Superior temporal gyrus (tissue), 1 donor: ENCODE data around the gene SLC22A14.
"Not testable (repeated sequence)": the region's sequence is repeated elsewhere in the genome, so short reads cannot be mapped to it uniquely, and the experiment has no call there.

Experiments used
- DNase-seq: peaks from one replicate; pipeline ENCODE4 v3.0.0-alpha.2; 2016; ENCODE audit errors: extremely low spot score

SLC22A14 gene

DNA sequence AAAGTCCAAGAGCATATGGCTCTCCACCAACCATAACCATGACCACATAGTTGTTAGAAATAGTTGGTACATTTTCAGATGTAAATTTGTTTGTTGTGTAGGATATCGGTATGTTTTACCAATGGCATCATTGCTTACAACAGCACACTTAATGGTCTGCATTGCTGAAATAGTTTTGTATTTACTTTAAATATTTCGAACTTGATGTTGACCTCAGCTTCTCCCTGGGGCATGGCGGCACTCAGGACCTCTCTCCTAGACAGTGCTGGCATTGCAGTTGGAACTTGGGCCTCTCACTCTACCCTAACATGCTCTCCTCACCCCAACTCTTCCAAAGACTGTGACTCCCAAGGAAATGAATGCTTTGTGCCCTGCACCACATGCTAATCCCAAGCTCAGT lies 11.5 kb upstream of the SLC22A14 start:
- no peak for DNase-seq

DNA sequence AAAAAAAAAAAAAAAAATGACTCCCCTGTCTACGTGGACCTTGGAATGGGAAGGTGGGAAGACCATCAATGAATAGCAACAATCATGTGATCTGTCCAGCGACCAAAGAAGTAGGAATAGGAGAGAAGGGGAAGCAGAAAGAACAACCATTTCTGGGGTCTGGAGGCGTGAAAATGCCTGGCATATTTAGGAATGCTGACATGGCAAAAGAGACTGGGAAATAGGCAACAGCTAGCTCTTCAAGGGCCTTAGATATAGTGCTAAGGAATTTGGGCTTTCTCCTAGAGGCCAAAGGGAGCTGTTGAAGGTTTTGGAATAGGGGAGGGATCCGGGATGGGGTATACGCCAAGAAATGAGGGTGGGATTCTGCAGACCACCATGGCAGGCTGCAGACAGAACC lies 10.5 kb upstream of the SLC22A14 start:
- no peak for DNase-seq

DNA sequence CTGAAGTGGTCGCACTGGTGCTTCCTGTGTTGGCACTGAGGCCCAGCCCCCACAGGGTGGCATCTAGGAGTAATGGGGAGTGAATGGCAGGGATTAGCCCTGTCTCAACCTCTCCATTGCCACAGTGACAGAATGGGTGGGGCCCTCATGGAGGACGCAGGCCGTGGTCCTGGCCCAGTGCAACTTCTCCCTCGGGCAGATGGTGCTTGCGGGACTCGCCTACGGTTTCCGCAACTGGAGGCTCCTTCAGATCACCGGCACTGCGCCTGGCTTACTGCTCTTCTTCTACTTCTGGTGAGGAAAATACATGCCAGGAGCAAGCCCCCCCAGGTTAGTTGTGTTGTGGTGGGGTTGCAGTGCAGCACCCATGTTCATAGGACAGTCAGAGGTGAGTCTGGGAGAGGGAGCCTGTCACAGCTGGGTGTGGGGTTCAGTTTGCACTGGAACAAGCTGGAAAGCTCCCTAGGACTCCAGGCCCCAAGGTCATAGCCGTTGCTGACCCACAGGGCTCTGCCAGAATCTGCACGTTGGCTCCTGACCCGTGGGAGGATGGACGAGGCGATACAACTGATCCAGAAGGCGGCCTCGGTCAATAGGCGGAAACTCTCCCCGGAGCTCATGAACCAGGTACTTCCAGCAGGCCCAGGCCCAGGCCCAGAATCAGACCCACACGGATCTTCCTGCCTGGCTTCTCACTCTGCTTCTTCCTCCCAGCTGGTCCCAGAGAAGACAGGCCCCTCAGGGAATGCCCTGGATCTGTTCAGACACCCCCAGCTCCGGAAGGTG lies 7.0 kb upstream of the SLC22A14 start:
- DNase-seq, result no peak

DNA sequence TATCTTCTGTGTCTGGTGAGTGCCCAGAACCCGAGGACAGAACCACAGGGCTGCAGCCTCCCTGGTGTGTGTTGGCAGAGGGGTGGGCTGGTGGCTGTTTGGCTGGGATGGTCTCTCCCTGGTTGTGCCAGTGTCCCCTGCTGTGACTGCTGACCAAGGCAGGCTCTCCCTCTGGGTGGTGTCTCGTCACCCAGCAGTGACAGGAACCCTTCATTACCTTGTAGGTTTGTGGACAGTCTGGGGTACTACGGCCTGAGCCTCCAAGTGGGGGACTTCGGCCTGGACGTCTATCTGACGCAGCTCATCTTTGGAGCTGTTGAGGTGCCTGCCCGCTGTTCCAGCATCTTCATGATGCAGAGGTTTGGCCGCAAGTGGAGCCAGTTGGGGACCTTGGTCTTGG lies 6.4 kb upstream of the SLC22A14 start:
- DNase-seq, result no peak

DNA sequence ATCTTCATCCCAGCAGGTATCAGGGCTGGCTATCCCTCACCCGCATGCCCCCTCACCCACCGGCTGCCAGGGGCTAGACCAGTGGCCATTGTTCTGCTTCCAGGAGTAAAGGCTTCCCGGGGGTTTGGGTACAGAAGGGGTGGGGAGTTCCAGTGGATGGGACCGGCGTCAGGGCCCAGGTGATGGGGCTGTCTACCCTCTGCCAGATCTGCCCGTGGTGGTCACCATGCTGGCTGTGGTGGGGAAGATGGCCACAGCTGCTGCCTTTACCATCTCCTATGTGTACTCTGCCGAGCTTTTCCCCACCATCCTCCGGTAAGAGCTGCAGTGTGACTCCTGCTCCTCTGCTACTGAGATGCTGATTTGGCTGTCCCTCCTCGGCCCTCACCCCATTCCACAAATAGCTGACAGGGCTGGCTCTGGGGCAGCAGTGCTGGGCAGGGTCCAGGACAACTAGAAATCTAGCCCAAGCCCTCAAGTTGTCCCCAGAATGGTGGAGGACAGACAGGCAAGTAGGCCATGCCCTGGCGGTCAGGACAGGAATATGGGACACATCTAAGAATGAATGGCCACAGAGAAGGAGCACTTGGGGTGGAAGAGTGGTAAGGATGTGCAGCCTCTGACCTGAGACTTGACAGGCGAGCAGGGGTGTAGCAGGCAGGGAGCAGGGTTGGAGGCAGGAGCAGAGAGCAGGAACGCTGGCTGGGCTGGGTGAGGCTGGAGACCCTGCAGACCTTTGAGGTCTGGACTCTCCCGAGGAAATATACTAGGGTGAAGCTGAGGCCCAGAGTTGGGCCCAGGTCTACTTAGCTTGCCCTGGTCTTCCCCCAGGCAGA lies 5.8 kb upstream of the SLC22A14 start:
- DNase-seq, result no peak

DNA sequence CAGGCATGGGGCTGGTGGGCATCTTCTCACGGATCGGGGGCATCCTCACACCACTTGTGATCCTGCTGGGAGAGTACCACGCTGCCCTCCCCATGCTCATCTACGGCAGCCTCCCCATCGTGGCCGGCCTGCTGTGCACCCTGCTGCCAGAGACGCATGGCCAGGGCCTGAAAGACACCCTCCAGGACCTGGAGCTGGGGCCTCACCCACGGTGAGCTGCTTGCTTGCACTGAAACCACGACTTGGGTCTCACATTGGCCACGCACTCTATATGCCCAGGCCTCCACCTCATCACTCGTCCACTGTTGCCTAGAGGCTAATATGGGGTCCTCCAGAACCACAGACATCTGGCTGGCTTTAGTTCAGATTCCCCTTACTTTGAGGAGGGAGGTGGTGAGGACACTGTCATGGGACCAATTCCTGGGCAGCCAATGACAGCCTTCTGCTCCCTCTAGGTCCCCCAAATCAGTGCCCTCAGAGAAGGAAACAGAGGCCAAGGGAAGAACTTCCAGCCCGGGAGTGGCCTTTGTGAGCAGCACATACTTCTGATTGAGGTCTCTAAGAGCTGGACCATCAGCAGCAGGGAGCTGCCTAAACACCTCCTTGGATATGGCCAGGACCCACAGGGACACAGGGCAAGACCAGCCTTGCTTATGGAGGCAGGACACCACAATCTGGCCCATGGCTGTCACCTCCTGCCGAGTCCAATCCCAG lies 5.0 kb upstream of the SLC22A14 start:
- DNase-seq, result no peak

DNA sequence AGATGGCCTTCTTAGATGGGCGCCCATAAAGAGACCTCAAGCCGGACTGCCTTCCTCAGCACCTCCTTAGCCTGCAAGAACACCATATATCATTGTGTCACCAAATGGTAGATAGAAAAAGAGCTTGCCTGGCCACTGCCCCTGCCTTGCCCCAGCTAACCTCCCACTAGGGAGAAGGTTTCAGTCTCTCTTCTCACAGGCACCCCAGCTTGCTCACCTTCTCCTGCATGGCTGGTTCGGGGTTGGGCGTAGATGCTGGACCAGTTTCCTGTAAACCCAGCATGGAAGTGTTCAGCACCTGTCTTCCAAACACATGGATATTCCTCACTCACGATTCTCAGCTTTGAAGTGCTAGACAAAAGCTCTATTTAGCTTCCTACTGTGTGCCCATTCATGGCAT lies 3.3 kb upstream of the SLC22A14 start:
- DNase-seq, result no peak

DNA sequence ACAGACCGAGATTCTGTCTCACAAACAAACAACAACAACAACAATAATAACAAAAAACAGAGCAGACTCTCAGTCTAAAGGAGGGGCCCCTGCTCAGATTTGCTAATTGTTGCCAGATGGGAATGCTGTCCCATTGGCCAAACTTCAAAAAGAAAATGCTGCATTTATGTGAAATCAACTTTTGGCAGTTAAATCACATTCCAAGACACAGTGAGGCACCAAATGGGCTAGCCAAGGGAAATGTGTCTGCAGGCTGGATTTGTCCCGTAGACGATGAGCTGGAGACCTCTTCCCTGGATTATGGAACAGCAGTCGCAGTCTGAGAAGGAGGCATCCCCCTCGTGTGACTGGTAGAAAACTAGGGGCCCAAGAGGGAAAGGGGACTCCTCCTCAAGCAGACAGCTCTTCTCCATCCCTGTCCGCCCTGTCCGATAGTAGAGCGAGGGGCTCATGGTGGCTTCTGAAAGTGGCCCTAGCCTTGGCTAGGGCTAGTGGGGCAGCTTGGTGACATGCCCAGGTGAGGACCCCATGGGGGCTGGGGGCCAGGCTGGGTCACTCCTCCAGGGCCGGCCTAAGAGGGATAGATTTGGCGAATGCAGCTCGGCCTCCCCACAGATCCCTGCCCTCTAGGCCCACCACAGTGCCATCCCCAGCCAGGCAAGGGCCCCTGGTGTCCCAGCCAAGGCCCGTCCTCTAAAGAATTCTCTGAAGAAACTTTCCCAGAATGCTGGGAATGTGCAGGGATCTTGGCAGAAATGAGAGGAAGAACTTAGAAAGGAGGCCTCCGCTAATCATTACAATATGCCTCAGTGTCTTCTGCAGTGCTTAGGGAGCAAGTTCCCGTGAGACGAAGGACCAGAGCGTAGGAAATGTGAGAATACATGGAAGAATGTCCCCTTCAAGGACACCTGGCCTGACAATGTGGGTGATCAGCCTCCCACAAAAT lies 2.0 kb downstream of the SLC22A14 start:
- no peak for DNase-seq

DNA sequence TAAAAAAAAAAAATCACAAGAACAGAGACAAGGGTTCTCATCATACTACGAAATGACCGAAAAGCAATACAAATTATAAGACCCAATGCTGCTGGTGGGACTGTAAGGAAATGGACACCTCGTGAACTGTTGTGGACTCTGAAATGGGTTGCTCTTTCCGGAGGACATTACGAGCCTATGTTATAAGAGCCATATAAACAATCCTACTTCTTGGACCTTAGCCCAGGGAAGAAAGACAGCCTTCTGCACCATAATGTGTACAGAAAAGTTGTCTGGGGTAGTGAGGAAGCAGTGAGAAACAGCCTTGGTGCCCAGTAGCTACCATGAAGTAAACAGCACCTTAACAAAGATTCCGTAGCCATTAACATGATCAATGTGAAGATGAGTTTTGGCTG lies 2.7 kb downstream of the SLC22A14 start:
- no peak for DNase-seq

DNA sequence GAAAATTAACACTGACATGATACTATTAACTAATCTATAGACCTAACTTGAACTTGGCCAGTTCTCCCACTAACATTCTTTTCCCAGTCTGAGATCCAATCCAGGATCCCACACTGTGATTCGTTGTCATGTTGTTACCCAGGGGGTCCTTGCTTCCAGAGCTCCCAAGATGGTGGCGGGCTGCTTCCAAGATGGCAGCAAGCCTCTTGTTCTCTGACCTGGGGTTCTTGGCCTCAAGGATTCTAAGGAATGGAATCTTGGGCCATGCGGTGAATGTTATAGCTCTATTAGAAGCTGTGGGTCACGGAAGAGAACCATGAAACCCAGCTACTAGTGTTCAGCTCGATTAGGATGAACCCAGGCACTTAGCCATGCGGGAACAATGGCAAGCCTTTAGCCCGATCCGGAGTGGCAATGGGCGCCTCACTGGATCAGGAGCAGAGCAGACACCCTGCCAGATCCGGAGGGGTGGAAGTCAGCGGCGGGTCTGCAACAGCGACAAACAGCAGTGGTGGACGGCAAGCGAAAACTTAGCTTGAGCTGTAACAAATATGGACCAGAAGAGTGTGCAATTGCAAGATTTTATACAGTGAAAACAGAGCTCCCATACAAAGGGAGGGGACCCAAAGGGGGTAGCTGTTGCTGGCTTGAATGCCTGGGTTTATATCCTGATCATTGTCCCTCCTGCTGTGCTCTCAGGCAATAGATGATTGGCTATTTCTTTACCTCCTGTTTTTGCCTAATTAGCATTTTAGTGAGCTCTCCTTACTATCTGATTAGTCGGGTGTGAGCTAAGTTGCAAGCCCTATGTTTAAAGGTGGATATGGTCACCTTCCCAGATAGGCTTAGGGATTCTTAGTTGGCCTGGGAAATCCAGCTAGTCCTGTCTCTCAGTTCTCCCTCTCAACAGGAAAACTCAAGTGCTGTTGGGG lies 7.5 kb downstream of the SLC22A14 start:
- DNase-seq, result not testable (repeated sequence)

DNA sequence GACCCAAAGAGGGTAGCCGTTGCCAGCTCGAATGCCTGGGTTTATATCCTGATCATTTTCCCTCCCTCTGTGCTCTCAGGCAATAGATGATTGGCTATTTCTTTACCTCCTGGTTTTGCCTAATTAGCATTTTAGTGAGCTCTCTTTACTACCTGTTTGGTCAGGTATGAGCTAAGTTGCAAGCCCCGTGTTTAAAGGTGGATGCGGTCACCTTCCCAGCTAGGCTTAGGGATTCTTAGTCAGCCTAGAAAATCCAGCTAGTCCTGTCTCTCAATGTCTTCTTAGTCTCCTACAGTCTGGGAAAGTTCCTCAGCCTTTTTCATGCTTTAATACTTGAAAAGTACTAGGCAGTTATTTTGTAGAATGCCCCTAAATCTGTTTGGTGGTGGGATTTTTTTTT lies 15.0 kb downstream of the SLC22A14 start:
- DNase-seq, result not testable (repeated sequence)

DNA sequence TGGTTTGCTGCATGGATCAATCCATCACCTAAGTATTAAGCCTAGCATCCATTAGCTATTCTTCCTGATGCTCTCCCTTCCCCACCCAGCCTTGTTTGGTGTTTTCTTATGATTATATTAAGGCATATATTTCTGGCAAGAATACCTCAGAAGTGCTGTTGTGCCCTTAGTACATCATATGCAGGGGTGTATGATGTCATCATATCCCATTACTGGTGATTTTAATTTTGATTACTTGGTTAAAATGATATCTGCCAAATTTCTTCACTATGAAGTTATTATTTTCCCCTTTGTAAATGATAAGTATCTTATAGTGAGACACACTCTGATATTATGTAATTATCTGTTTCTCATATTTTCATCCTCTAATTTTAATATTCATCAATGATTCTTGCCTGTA lies 15.4 kb downstream of the SLC22A14 start:
- no peak for DNase-seq

DNA sequence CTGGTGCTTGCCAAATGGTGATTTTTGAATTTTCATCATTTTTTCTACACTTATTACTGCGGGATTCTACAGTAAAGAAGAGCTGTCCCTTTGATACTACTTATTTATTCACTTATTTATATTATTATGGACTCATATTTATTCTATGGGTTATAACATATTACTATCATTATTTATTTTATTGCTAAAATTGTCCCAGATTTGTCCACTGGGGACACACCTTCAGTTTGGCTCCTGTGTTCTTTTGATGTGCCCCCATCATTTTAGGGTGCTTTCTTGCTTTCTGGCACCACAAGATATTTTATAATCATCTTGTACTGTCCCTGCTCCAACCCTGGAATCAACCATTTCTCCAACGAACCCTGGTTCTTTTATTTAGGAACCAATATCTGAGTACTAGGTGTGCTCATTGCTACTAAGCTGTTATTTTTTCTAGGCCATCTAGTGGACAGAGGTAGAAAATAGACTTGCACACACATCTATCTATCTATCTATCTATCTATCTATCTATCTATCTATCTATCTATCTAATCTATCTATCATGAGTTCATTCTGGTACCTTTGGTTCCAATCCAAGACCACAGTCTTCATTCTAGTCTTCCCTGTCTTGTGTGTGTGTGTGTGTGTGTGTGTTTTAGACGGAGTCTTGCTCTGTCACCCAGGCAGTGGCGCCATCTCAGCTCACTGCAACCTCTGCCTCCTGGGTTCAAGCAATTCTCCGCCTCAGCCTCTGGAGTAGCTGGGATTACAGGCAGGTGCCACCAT lies 16.0 kb downstream of the SLC22A14 start:
- peak; percentile 20 for DNase-seq

DNA sequence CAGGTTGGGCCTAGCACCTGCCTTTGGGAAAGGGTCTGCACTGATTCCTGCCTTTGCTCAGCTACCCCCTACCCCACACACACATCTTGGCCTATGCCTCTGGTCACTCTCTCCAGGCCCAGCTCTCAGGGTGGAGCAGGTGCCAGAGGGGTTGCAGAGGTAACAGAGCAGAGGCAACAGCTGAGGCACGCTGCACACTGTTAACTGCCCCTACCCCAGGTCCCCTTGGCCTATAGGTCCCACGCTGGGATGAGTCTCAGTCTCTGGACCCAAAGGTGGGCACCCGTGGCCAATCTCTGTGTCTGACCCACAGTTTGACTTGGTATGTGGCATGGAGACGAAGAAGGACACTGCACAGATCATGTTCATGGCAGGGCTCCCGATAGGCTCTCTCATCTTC lies 24.8 kb downstream of the SLC22A14 start:
- no peak for DNase-seq

DNA sequence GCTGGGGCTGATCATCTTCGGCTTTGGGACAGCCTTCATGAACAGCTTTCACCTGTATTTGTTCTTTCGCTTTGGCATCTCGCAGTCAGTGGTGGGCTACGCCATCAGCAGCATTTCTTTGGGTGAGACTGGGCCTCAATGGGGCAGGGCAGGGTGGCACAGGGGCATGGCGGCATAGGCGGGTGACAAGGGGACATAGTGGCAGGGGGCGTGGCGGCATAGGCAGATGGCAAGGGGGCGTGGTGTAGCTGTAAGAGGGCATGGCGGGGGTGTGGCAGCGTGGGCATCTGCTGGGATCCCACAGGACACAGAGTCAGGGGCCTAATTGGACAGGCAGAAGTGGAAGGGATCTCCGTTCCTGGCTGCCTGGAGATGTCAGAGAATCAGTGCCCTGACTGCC lies 25.5 kb downstream of the SLC22A14 start:
- DNase-seq, result no peak

DNA sequence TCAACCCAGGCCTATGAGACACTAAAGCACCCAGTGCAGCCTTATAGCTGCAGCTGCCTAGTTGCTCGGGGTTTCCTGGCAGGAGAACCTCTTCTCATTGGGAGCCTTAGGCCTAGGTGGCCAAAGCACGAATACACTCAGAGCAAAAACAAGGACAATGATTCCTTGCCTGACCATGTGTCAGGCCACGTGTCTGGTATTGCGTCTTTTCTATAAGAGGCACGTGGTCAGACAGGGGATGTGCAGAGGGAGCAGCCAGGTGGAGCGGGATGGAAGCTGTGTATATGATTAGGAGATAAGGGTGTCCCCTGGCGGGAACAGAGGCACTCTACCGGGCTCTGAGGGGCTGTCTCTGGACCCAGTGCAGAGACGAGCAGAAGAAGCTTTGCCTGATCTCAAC lies 26.4 kb downstream of the SLC22A14 start:
- DNase-seq, result no peak

DNA sequence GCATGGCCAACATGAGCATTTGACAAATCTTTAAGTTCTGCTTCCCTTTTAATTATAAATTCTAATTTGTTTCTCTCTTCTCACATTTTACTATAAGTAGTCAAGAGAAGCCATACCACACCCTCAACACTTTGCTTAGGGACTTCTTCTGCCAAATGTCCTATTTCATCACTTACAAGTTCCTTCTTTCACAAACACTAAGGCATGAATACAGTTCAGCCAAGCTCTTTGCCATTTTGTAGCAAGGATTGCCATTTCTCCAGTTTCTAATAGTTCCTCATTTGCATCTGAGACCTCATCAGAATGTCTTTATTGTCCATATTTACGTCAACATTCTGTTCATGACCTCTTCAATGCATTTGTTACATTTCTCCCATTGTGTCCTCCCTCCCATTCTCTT lies 29.4 kb downstream of the SLC22A14 start:
- no peak for DNase-seq

DNA sequence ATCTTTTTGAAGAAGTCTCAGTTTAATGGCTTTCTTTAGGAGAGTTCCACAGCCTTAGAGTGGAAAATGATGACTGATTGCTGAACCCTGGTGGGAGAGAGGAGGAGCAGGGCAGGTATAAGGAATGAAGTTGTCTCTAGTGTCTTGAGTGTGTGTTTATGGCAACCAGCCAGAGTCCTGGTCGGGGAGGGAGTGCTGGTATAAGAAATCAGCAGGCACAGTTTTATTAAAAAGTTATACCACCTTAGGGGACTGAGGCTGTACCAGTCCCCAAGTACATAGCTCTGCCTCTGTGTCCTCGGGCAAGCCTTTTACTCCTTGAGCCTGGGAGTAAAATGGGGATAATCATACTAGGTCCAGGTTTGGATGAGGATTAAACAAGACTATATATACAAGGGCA lies 29.8 kb downstream of the SLC22A14 start:
- DNase-seq, result no peak

DNA sequence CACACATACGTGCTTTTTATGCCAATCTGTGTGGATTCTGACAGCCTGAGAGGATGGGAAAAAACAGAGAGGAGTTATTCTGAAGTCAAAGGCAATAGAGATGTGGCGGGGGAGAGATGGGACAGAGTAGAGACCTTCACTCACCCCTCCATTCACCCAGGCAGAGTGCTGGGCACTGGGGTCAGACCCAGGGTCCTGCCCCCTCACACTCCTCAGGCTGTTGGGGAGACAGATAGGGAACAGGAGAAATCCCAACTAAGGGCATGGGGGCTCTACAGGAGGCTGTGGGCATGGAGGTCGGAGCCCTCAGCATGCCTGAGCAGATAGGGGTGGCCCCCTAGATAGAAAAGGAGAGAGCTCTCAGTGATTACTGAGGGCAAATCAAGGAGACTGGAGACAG lies 30.3 kb downstream of the SLC22A14 start:
- no peak for DNase-seq

DNA sequence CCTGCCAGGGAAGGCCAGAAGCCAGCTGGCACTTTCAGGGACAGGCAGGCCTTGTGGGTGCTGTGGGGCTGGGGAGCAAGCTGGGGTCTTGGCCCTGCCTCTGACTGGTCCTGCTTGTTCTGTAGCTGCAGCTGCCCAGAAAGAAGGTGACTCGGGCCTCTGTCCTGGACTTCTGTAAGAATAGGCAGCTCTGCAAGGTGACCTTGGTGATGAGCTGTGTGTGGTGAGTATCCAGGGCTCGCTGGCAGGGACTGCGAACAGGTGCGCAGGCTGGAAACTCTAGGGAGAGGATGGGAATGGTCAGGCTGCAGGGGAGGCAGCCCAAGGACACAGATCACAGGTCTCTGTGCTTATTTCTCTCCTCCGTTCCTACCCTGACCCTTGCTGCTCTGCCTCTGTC lies 31.2 kb downstream of the SLC22A14 start:
- DNase-seq, result no peak
